Natural killer cell treated with Interleukin-12 subunit alpha and Interleukin-12 subunit beta and Interleukin-15 and Interleukin-18, amount 100 ng/mL, for 72 hours (primary cell): ENCODE data around the gene DLX3. TPM values are rescaled to one million over a fixed set of nuclear protein-coding genes. Genes with fewer than 3 reads are reported as not detected.

Source experiments
- total RNA-seq, 2 donors: library from RNA; stranded (reverse); gene quantifications; one replicate each; pipeline ENCODE4 v1.2.3, GENCODE V29; 2022

DLX3 gene
- total RNA-seq, 2 donors from 2014 or later, result not detected

Other genes with a start within 250 kb of the DLX3 start
- 10 to 100 TPM; 22.4 to 36.4 TPM for gene FAM117A, start 231.1 kb downstream of the DLX3 start, total RNA-seq
- gene KAT7, start 206.5 kb downstream of the DLX3 start, total RNA-seq, result 10 to 100 TPM; 75.8 to 98.5 TPM
- gene TAC4, start 147.2 kb downstream of the DLX3 start, total RNA-seq, result not detected
- gene DLX4, start 26.0 kb downstream of the DLX3 start, total RNA-seq, result under 1 TPM; 0.45 to 0.71 TPM
- gene ITGA3, start 60.9 kb upstream of the DLX3 start, total RNA-seq, result 10 to 100 TPM; 13.7 to 13.9 TPM
- gene PDK2, start 100.1 kb upstream of the DLX3 start, total RNA-seq, result 10 to 100 TPM; 11.8 to 13.7 TPM
- 1 to 10 TPM; 2.6 to 5.0 TPM for gene SAMD14, start 134.9 kb upstream of the DLX3 start, total RNA-seq
- gene PPP1R9B, start 155.5 kb upstream of the DLX3 start, total RNA-seq, result 100 to 1,000 TPM in 1 of 2 donors, 10 to 100 TPM in 1; 96.0 to 110 TPM
- under 1 TPM in 1 of 2 donors, not detected in 1; 0.42 TPM for gene SGCA, start 170.8 kb upstream of the DLX3 start, total RNA-seq
- 1 to 10 TPM in 1 of 2 donors, not detected in 1; 1.7 TPM for gene COL1A1, start 206.4 kb upstream of the DLX3 start, total RNA-seq